HepG2 (cell line): Measurements from ENCODE around the gene KMT2D. TPM values are rescaled to one million over a fixed set of nuclear protein-coding genes. Genes with fewer than 3 reads are reported as not detected.

Experiments
- ARNT2 ChIP-seq: sonication (generic); formaldehyde crosslinking; IDR thresholded peaks from 2 replicates; pipeline ENCODE4 v1.8.0; 2022; ENCODE audit warnings: mild to moderate bottlenecking, low read depth, missing genetic modification reagents, moderate library complexity
- ARNTL ChIP-seq: sonication (generic); formaldehyde crosslinking; IDR thresholded peaks from 2 replicates; pipeline ENCODE4 v1.4.0; 2020; ENCODE audit warnings: mild to moderate bottlenecking, missing genetic modification reagents
- CEBPB ChIP-seq: IDR thresholded peaks from 2 replicates; pipeline ENCODE4 v1.6.1; 2011; ENCODE audit warnings: low read depth, low read length, improper control_type of control experiment, borderline replicate concordance
- IKZF4 ChIP-seq: sonication (generic); formaldehyde crosslinking; IDR thresholded peaks from 2 replicates; pipeline ENCODE4 v1.5.1; 2020; ENCODE audit warnings: borderline replicate concordance, mild to moderate bottlenecking, low read depth, missing genetic modification reagents; ENCODE audit errors: not compliant biosample characterization
- MBD4 ChIP-seq: IDR thresholded peaks from 2 replicates; pipeline ENCODE4 v1.6.1; 2012; ENCODE audit warnings: low read length, inconsistent platforms, borderline replicate concordance
- NCOA1 ChIP-seq: sonication (generic); formaldehyde crosslinking; IDR thresholded peaks from 2 replicates; pipeline ENCODE4 v1.9.0; 2021; ENCODE audit warnings: missing genetic modification reagents
- NR2F6 ChIP-seq, 2 experiments: IDR thresholded peaks; 2 replicates each; pipeline ENCODE4 v1.6.1; 2016; ENCODE audit warnings: antibody characterized with exemption in 1 of 2, mild to moderate bottlenecking in 1 of 2
- RFXANK ChIP-seq: IDR thresholded peaks from 2 replicates; pipeline ENCODE4 v1.6.1; 2016
- THYN1 ChIP-seq: sonication (generic); formaldehyde crosslinking; IDR thresholded peaks from 2 replicates; pipeline ENCODE4 v1.8.1; 2023; ENCODE audit warnings: low read depth, mild to moderate bottlenecking, moderate library complexity, missing genetic modification reagents, borderline replicate concordance
- ZNF232 ChIP-seq: sonication (generic); formaldehyde crosslinking; IDR thresholded peaks from 2 replicates; pipeline ENCODE4 v1.4.0; 2020; ENCODE audit warnings: missing genetic modification reagents, borderline replicate concordance
- ZNF782 ChIP-seq: sonication (generic); formaldehyde crosslinking; IDR thresholded peaks from 2 replicates; pipeline ENCODE4 v1.4.0; 2020; ENCODE audit warnings: missing genetic modification reagents, mild to moderate bottlenecking, borderline replicate concordance
- polyA plus RNA-seq, 8 experiments: library from polyadenylated mRNA; depleted of rRNA in 3 of 8; stranded (reverse) in 7 of 8; unstranded in 1 of 8; fragments of >200 nt; fragmentation: Illumina TruSeq in 4 of 8; extraction: Trizol in 4 of 8; gene quantifications; 2 replicates each; pipeline versions ENCODE4 v1.2.1 to v1.2.3, GENCODE V29; 2011 to 2016; ENCODE audit warnings: low read depth in 4 of 8, missing spikeins in 1 of 8, mixed read lengths in 1 of 8; ENCODE audit not compliant: insufficient read depth in 1 of 8
- total RNA-seq, 5 experiments: library from RNA; depleted of rRNA; stranded (reverse); fragments of >200 nt; fragmentation: Illumina TruSeq; extraction: Trizol; gene quantifications; 2 replicates each; pipeline ENCODE4 v1.2.3, GENCODE V29; 2016; ENCODE audit warnings: low read depth in 1 of 5
- TF ChIP-seq, protein P1 (sequence below): sonication (generic); formaldehyde crosslinking; conservative IDR thresholded peaks from 2 replicates; pipeline ENCODE4 v1.8.1; 2023; ENCODE audit warnings: missing genetic modification reagents
- TF ChIP-seq, protein P2 (sequence below): sonication (generic); formaldehyde crosslinking; IDR thresholded peaks from 2 replicates; pipeline ENCODE4 v1.4.0; 2020; ENCODE audit warnings: mild to moderate bottlenecking, low read depth, missing genetic modification reagents
- TF ChIP-seq, protein P3 (sequence below): sonication (generic); formaldehyde crosslinking; IDR thresholded peaks from 2 replicates; pipeline ENCODE4 v1.5.0; 2020; ENCODE audit warnings: missing genetic modification reagents, mild to moderate bottlenecking, borderline replicate concordance
- TF ChIP-seq, protein P4 (sequence below): sonication (generic); formaldehyde crosslinking; IDR thresholded peaks from 2 replicates; pipeline ENCODE4 v1.8.1; 2023; ENCODE audit warnings: mild to moderate bottlenecking, missing genetic modification reagents
- TF ChIP-seq, protein P5 (sequence below): IDR thresholded peaks from 2 replicates; pipeline ENCODE4 v1.6.1; 2016; ENCODE audit warnings: low read depth, missing genetic modification reagents, missing compliant biosample characterization

KMT2D gene
- total and polyA plus RNA-seq, 2 of the 13 experiments (the other 11 are each of a cell fraction or from before 2014, with no cell fraction given) = 8.1 to 10.4 TPM

DNA sequence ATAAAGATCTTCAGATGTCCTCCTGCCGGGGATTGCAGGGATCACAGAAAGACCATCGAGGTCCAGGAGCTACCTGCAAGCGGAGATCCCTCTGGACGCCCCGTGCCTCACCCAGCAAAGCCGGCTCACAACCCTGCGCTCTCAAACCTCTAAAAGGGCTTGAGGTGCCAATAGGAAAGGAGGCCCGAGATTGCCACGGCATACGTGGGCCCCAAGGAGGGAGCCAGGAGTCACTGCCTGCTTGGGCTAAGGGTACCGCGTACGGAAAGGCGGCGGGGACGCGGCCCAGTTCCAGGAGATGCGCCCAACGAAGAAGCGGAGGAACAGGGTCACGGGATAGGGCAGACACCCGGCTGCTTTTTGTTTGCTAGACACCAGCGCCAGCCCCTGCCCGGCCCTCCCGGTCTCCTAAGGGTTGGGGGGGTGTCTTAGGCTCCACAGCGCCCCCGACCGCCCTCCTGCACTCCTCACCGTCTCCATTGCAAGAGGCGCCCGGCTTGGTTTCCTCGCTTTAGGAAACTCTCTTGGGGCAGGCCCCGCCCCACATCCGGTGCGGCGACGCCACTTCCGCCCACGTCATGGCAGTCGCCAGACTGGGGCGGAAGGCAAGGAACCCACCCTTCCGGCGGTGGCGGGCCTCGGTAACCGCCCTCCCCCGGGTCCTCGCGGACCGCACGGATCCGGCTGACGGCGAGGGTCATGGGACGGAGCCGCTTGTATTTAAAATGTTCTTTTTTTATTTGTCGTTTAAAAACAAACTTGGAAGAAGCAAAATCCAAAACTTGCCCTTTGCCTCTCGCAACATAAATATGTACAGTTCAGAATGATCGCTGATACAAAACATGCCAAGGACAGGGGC is 42.1 kb downstream of the KMT2D start, which contains the start of gene PRKAG1 (continued):
- TF ChIP-seq, protein P1, sequence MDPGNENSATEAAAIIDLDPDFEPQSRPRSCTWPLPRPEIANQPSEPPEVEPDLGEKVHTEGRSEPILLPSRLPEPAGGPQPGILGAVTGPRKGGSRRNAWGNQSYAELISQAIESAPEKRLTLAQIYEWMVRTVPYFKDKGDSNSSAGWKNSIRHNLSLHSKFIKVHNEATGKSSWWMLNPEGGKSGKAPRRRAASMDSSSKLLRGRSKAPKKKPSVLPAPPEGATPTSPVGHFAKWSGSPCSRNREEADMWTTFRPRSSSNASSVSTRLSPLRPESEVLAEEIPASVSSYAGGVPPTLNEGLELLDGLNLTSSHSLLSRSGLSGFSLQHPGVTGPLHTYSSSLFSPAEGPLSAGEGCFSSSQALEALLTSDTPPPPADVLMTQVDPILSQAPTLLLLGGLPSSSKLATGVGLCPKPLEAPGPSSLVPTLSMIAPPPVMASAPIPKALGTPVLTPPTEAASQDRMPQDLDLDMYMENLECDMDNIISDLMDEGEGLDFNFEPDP (CRISPR knock-in tag) = no peak
- TF ChIP-seq RFXANK (CRISPR knock-in tag) (0 out of 2 replicates have a peak, but pooled peaks have one; percentile 65), ARNTL (no peak; the same call in 1 of the 2 replicates), ZNF782 (no peak; the same call in none of the 2 replicates), NR2F6 (IDR thresholded peaks at IDR 0.05) (no peak), NR2F6 (CRISPR knock-in tag; IDR thresholded peaks at IDR 0.05) (peak; percentile 36; the same call in 1 of the 2 replicates), CEBPB (no peak), ARNT2 (CRISPR knock-in tag) (peak; percentile 37; the same call in 1 of the 2 replicates), THYN1 (CRISPR knock-in tag) (no peak), NCOA1 (CRISPR knock-in tag) (peak; percentile 33; the same call in 1 of the 2 replicates), IKZF4 (CRISPR knock-in tag) (no peak), ZNF232 (no peak; the same call in 1 of the 2 replicates), MBD4 (no peak)
- TF ChIP-seq, protein P2, sequence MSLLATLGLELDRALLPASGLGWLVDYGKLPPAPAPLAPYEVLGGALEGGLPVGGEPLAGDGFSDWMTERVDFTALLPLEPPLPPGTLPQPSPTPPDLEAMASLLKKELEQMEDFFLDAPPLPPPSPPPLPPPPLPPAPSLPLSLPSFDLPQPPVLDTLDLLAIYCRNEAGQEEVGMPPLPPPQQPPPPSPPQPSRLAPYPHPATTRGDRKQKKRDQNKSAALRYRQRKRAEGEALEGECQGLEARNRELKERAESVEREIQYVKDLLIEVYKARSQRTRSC = no peak
- TF ChIP-seq, protein P3, sequence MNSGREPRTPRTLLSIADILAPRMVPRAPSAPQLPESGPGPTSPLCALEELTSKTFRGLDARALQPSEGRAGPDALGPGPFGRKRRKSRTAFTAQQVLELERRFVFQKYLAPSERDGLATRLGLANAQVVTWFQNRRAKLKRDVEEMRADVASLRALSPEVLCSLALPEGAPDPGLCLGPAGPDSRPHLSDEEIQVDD (CRISPR knock-in tag) = no peak
- TF ChIP-seq, protein P4, sequence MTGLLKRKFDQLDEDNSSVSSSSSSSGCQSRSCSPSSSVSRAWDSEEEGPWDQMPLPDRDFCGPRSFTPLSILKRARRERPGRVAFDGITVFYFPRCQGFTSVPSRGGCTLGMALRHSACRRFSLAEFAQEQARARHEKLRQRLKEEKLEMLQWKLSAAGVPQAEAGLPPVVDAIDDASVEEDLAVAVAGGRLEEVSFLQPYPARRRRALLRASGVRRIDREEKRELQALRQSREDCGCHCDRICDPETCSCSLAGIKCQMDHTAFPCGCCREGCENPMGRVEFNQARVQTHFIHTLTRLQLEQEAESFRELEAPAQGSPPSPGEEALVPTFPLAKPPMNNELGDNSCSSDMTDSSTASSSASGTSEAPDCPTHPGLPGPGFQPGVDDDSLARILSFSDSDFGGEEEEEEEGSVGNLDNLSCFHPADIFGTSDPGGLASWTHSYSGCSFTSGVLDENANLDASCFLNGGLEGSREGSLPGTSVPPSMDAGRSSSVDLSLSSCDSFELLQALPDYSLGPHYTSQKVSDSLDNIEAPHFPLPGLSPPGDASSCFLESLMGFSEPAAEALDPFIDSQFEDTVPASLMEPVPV (CRISPR knock-in tag) = peak; percentile 61; the same call in 1 of the 2 replicates
- TF ChIP-seq, protein P5, sequence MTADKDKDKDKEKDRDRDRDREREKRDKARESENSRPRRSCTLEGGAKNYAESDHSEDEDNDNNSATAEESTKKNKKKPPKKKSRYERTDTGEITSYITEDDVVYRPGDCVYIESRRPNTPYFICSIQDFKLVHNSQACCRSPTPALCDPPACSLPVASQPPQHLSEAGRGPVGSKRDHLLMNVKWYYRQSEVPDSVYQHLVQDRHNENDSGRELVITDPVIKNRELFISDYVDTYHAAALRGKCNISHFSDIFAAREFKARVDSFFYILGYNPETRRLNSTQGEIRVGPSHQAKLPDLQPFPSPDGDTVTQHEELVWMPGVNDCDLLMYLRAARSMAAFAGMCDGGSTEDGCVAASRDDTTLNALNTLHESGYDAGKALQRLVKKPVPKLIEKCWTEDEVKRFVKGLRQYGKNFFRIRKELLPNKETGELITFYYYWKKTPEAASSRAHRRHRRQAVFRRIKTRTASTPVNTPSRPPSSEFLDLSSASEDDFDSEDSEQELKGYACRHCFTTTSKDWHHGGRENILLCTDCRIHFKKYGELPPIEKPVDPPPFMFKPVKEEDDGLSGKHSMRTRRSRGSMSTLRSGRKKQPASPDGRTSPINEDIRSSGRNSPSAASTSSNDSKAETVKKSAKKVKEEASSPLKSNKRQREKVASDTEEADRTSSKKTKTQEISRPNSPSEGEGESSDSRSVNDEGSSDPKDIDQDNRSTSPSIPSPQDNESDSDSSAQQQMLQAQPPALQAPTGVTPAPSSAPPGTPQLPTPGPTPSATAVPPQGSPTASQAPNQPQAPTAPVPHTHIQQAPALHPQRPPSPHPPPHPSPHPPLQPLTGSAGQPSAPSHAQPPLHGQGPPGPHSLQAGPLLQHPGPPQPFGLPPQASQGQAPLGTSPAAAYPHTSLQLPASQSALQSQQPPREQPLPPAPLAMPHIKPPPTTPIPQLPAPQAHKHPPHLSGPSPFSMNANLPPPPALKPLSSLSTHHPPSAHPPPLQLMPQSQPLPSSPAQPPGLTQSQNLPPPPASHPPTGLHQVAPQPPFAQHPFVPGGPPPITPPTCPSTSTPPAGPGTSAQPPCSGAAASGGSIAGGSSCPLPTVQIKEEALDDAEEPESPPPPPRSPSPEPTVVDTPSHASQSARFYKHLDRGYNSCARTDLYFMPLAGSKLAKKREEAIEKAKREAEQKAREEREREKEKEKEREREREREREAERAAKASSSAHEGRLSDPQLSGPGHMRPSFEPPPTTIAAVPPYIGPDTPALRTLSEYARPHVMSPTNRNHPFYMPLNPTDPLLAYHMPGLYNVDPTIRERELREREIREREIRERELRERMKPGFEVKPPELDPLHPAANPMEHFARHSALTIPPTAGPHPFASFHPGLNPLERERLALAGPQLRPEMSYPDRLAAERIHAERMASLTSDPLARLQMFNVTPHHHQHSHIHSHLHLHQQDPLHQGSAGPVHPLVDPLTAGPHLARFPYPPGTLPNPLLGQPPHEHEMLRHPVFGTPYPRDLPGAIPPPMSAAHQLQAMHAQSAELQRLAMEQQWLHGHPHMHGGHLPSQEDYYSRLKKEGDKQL (CRISPR knock-in tag) = no peak; the same call in 1 of the 2 replicates
